GM23248 (cell line): ENCODE data around the gene CSTB. TPM values are rescaled to one million over a fixed set of nuclear protein-coding genes. Genes with fewer than 3 reads are reported as not detected.

Experiments
- DNase-seq: peaks from one replicate; pipeline ENCODE4 v3.0.0-alpha.2; 2015
- H2AFZ ChIP-seq: fragments of 200-600 bp; sonication (generic); 2 replicates; pipeline ENCODE4 v1.6.1; 2016; ENCODE audit warnings: antibody characterized with exemption
- H3F3A ChIP-seq: fragments of 200-600 bp; sonication (generic); 2 replicates; pipeline ENCODE4 v1.6.1; 2016; ENCODE audit warnings: mild to moderate bottlenecking, antibody characterized with exemption, mixed run types; ENCODE audit not compliant: insufficient read depth
- H3K27ac ChIP-seq: fragments of 200-600 bp; sonication (generic); 2 replicates; pipeline ENCODE4 v1.5.1; 2016; ENCODE audit warnings: mild to moderate bottlenecking
- H3K27me3 ChIP-seq: fragments of 200-600 bp; sonication (generic); replicated peaks from 2 replicates; pipeline ENCODE4 v1.6.1; 2016; ENCODE audit warnings: mild to moderate bottlenecking; ENCODE audit not compliant: insufficient read depth
- H3K36me3 ChIP-seq: fragments of 200-600 bp; sonication (generic); 2 replicates; pipeline ENCODE4 v1.6.1; 2016; ENCODE audit warnings: low read depth, mild to moderate bottlenecking
- H3K4me1 ChIP-seq: fragments of 200-600 bp; sonication (generic); 2 replicates; pipeline ENCODE4 v1.6.1; 2016; ENCODE audit warnings: mild to moderate bottlenecking; ENCODE audit not compliant: insufficient read depth
- H3K4me2 ChIP-seq: fragments of 200-600 bp; sonication (generic); one replicate; pipeline ENCODE4 v1.6.1; 2016; ENCODE audit warnings: mild to moderate bottlenecking; ENCODE audit not compliant: unreplicated experiment
- H3K4me3 ChIP-seq: fragments of 200-600 bp; sonication (generic); 2 replicates; pipeline ENCODE4 v1.5.1; 2016; ENCODE audit warnings: mild to moderate bottlenecking
- H3K79me2 ChIP-seq: fragments of 200-600 bp; sonication (generic); 2 replicates; pipeline ENCODE4 v1.6.1; 2016; ENCODE audit warnings: mild to moderate bottlenecking; ENCODE audit not compliant: insufficient read depth
- H3K9ac ChIP-seq: fragments of 200-600 bp; sonication (generic); 2 replicates; pipeline ENCODE4 v1.6.1; 2016; ENCODE audit warnings: mild to moderate bottlenecking
- H3K9me2 ChIP-seq: fragments of 200-600 bp; sonication (generic); 2 replicates; pipeline ENCODE4 v1.6.1; 2016; ENCODE audit warnings: mixed run types, mild to moderate bottlenecking, moderate library complexity; ENCODE audit not compliant: insufficient read depth
- H3K9me3 ChIP-seq: fragments of 200-600 bp; sonication (generic); one replicate; pipeline ENCODE4 v1.6.1; 2017; ENCODE audit warnings: low read depth
- H4K20me1 ChIP-seq: fragments of 200-600 bp; sonication (generic); 2 replicates; pipeline ENCODE4 v1.6.0; 2016; ENCODE audit not compliant: insufficient read depth
- EZH2 ChIP-seq: fragments of 200-600 bp; sonication (generic); IDR thresholded peaks from 2 replicates; pipeline ENCODE4 v1.6.1; 2018; ENCODE audit warnings: antibody characterized with exemption, mild to moderate bottlenecking; ENCODE audit not compliant: insufficient read depth, poor library complexity, severe bottlenecking
- EZH2phosphoT487 ChIP-seq: fragments of 200-600 bp; sonication (generic); IDR thresholded peaks from 2 replicates; pipeline ENCODE4 v1.6.1; 2018; ENCODE audit warnings: antibody characterized with exemption, moderate library complexity, mild to moderate bottlenecking, low read depth; ENCODE audit not compliant: insufficient read depth
- WGBS, 2 experiments: methylation state at CpG; one replicate each; pipeline ENCODE4 v1.1.6; 2015 to 2017; ENCODE audit warnings: low lambda C conversion rate in 2 of 2, low coverage in 1 of 2; ENCODE audit errors: missing lambda C conversion rate in 2 of 2; 5-methylcytosine and 5-hydroxymethylcytosine counted together
- in situ Hi-C: fragments of 300-500 bp; cut with MboI; formaldehyde crosslinking; loops from 2 replicates; pipeline ENCODE4 v1.15.0; 2020
- polyA plus RNA-seq: library from polyadenylated mRNA; unstranded; fragments of >200 nt; fragmentation: Nextera tagmentation; extraction: Ambion mirVana; gene quantifications from 2 replicates; pipeline ENCODE4 v1.2.1, GENCODE V29; 2016
- total RNA-seq: library from RNA; depleted of rRNA; stranded (reverse); fragments of >200 nt; shearing (Covaris generic); gene quantifications from 2 replicates; pipeline ENCODE4 v1.2.3, GENCODE V29; 2014

Gene CSTB
- total and polyA plus RNA-seq, 2 experiments from 2014 or later = 6.7 to 95.0 TPM

DNA sequence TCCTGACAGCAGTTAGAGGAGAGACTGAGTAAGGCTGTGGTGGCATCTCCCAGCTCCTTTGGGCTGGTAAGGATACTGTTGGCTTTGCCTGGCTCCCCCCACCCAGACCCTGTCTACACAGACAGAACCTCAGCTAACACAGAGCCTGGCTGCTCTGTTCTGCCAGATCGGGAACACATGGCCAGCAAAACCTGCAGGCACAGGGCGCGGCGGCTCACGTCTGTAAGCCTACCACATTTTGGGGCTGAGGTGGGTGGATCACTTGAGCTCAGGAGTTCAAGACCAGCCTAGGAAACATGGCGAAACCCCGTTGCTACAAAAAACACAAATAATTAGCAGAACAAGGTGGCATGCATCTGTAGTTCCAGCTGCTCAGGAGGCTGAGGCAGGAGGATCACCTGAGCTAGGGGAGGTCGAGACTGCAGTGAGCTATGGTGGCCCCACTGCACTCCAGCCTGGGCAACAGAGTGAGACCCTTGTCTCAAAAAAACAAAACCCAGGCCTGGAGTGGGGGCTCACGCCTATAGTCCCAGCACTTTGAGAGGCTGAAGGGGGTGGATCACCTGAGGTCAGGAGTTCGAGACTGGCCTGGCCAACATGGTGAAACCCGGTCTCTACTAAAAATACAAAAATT lies 6.7 kb downstream of the CSTB start:
- no peak overlapping the region for H3K4me2 ChIP-seq
- no peak overlapping the region for H2AFZ ChIP-seq
- no peak for TF ChIP-seq EZH2
- TF ChIP-seq EZH2phosphoT487 = no peak
- H3K9me3 ChIP-seq = no peaks in the 10 kb centered on the region
- no peaks in the 10 kb centered on the region for H3K9me2 ChIP-seq
- DNase-seq = no peak
- H3K9ac ChIP-seq = no peak overlapping the region
- H3K27ac ChIP-seq = no peak overlapping the region
- peaks cover 8% of the 10 kb centered on the region for H3K4me1 ChIP-seq
- no peaks in the 10 kb centered on the region for H4K20me1 ChIP-seq
- no peaks in the 10 kb centered on the region for H3F3A ChIP-seq
- peaks cover 11% of the 10 kb centered on the region for H3K79me2 ChIP-seq
- in situ Hi-C loops = no loop called here
- H3K27me3 ChIP-seq = no peaks in the 10 kb centered on the region
- H3K4me3 ChIP-seq = no peak overlapping the region
- 95 to 96% methylated on average over 11 of the region's 11 CpGs for WGBS, 2 experiments
- H3K36me3 ChIP-seq = peaks cover 9% of the 10 kb centered on the region

DNA sequence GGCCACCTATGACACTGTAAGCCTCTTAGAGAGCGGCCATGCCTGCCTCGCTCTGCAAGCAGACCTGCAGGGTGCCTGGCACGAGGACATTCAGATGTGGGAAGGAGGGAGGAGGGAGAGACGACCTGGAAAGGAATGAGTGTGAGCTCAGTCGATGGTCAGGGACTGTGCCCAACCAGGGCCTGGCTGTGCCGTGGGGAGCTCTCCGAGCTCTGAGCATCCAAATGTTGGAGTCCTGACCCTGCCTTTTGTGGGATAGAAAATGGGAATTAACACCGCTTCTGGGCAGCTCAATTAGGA lies 7.3 kb downstream of the CSTB start:
- H3F3A ChIP-seq = no peaks in the 10 kb centered on the region
- no peaks in the 10 kb centered on the region for H4K20me1 ChIP-seq
- no peaks in the 10 kb centered on the region for H3K9me3 ChIP-seq
- in situ Hi-C loops = no loop called here
- no peak for TF ChIP-seq EZH2phosphoT487
- TF ChIP-seq EZH2 = no peak
- no peak for DNase-seq
- no peak overlapping the region for H3K4me2 ChIP-seq
- no peaks in the 10 kb centered on the region for H3K9me2 ChIP-seq
- peaks cover 5% of the 10 kb centered on the region; the same call in 1 of the 2 replicates for H3K79me2 ChIP-seq
- H3K9ac ChIP-seq = no peak overlapping the region; the same call in 1 of the 2 replicates
- H3K27ac ChIP-seq = no peak overlapping the region; the same call in 1 of the 2 replicates
- WGBS, 2 experiments = 69 to 72% methylated on average over 8 of the region's 8 CpGs
- peaks cover 7% of the 10 kb centered on the region for H3K36me3 ChIP-seq
- no peaks in the 10 kb centered on the region for H3K27me3 ChIP-seq
- H2AFZ ChIP-seq = no peak overlapping the region
- H3K4me1 ChIP-seq = peaks cover 8% of the 10 kb centered on the region
- H3K4me3 ChIP-seq = no peak overlapping the region

DNA sequence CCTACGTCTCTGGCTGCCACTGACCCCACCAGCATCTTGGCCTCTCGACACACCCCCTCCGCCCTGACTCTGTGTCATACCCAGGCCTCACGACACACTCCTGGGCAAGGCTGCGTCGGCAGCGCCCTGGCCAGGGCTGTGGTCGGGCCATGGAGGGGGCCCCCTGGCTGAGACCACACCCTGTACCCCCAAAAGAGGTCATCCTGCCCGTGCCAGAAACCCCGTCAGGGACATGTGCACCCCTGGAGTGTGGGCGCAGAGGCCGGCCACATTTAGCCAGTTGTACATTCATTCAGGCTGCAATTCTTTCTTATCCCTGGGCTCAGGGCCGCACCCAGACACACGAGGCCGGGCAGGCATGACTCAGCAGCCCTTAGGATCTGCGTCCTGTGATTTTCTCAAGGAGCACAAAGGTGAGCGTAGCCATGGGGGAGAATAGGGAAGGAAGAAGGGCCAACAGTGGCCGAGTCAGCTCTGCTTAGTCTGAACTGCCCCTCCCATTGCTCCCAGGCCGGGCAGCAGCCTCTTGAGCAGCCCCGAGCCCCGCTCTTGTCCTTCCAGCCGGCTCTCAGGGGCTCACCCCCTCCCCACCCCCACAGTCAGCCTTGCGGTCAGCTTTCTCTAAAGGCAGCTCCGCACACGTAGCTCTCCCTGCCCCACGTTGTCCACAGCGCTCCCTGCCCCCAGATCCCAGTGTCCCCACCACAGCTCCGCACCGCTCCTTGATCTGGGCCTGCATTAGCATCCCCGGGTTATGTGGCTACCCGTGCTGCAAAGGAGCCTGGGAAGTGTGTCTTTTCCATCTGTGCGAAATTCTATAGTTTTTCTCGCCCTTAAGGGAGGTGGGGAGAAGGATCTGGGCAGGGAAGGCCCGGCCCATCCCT lies 7.9 kb downstream of the CSTB start:
- 57 to 62% methylated on average over 30 to 34 of the region's 34 CpGs for WGBS, 2 experiments
- Histone ChIP-seq H3K4me1 (peaks cover 8% of the 10 kb centered on the region), H3K9me3 (no peaks in the 10 kb centered on the region), H4K20me1 (no peaks in the 10 kb centered on the region), H3K27ac (peak overlapping the region; percentile 60), H3K9me2 (no peaks in the 10 kb centered on the region), H2AFZ (peak overlapping the region; percentile 51), H3K36me3 (0 out of 2 replicates have a peak, but pooled peaks cover under 1% of the 10 kb centered on the region), H3K4me2 (no peak overlapping the region), H3K4me3 (no peak overlapping the region), H3K79me2 (no peaks in the 10 kb centered on the region), H3K9ac (peak overlapping the region; percentile 64), H3K27me3 (no peaks in the 10 kb centered on the region), H3F3A (no peaks in the 10 kb centered on the region)
- TF ChIP-seq EZH2phosphoT487 (no peak), EZH2 (no peak)
- peak; percentile 92 for DNase-seq
- in situ Hi-C loops = no loop called here

DNA sequence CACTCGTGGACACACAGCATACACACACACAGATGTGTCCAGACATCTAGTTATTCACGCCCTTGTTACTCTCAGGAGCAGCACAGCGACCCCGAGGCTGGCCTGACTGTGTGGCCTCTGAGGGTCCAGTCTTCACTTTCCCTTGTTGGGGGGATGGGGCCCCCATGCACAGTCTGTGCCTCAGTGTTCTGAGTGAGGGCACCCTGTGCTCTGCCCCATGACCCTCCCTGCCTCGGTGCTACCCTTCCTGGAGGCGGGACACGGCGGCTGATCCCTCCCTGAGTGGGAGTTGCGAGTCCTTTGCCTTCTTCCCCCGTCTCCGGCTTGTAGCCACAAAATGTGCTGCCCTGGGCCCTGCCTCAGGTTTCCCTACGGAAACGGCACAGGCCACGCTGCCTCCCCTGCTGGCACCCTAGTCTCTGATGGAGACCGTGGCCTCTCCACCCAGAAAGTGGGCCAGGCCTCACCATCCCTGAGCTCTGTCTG lies 8.6 kb downstream of the CSTB start:
- no peak overlapping the region for H3K4me2 ChIP-seq
- no peaks in the 10 kb centered on the region for H3K9me2 ChIP-seq
- no peaks in the 10 kb centered on the region for H4K20me1 ChIP-seq
- no peak for TF ChIP-seq EZH2phosphoT487
- no peak for TF ChIP-seq EZH2
- H3K4me3 ChIP-seq = no peak overlapping the region
- no peaks in the 10 kb centered on the region for H3K36me3 ChIP-seq
- no peaks in the 10 kb centered on the region for H3F3A ChIP-seq
- H3K27ac ChIP-seq = peak overlapping the region; percentile 60
- peak overlapping the region; percentile 51; the same call in 1 of the 2 replicates for H2AFZ ChIP-seq
- H3K79me2 ChIP-seq = no peaks in the 10 kb centered on the region
- no peaks in the 10 kb centered on the region for H3K27me3 ChIP-seq
- no peaks in the 10 kb centered on the region for H3K9me3 ChIP-seq
- in situ Hi-C loops = no loop called here
- WGBS, 2 experiments = 92 to 95% methylated on average over 13 to 15 of the region's 15 CpGs
- no peak for DNase-seq
- peak overlapping the region; percentile 64 for H3K9ac ChIP-seq
- peaks cover 8% of the 10 kb centered on the region for H3K4me1 ChIP-seq
